Stimulated activated memory B cell treated with anti-CD40 and anti-IgM and Interleukin-4, amounts not matched to agents 10 μg/mL and 1 μg/mL and 100 μg/mL, for 72 hours (primary cell): ENCODE data around the gene TMUB1.

Experiments
- ATAC-seq: fragments of 150-1000 bp; cut with Tn5 transposase; 2 replicates; pipeline ENCODE4 v1.10.0; 2021
- H3K27ac Mint-ChIP-seq: one replicate; pipeline ENCODE4 v1.8.0; 2022; ENCODE audit warnings: mild to moderate bottlenecking, mixed read lengths
- H3K27me3 Mint-ChIP-seq: one replicate; pipeline ENCODE4 v1.8.0; 2022; ENCODE audit warnings: mixed read lengths
- H3K36me3 Mint-ChIP-seq: one replicate; pipeline ENCODE4 v1.8.0; 2022; ENCODE audit warnings: mixed read lengths
- H3K4me1 Mint-ChIP-seq: one replicate; pipeline ENCODE4 v1.8.0; 2022; ENCODE audit warnings: mixed read lengths
- H3K4me3 Mint-ChIP-seq: one replicate; pipeline ENCODE4 v1.8.0; 2022; ENCODE audit warnings: mild to moderate bottlenecking, moderate library complexity, mixed read lengths
- H3K9me3 Mint-ChIP-seq: one replicate; pipeline ENCODE4 v1.8.0; 2022; ENCODE audit warnings: mixed read lengths

The TMUB1 gene

DNA sequence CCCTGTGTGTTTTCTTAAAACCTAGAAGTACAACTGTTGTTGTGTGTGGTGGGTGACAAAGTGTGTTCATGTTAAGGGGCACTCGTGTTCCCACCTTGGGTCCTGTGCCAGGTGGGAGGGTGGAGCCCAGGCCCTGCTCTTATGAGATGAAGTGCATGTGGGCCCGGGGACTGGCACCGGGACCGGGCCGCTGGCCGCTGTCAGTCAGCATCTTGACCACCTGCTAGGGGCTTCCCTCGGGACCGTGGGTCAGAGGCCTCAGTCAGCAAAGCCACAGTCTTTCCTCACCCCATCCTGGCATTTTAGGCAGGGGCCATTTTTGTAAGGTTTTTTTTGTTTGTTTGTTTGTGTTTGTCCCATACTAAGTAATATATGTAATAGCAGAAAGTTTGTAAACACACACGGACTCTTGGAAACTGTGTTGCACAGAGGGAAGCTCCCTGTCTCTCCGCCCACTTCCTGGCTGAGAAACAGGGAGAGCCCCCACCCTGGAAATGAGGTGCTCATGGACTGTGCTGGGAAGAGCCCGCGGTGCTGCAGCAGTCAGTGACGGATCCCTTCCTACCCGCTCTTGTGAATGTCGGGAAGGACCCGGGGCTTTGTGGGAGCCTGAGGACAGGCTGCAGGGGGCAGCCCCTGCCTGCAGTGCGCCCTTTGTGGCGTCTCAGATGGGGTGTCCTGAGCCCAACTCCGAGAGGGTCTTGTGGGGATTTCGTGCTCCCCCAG is 16.4 kb upstream of the TMUB1 start:
- no peaks in the 10 kb centered on the region for H3K27me3 Mint-ChIP-seq
- no peak overlapping the region for H3K27ac Mint-ChIP-seq
- ATAC-seq = no peak
- H3K36me3 Mint-ChIP-seq = no peaks in the 10 kb centered on the region
- peaks cover 4% of the 10 kb centered on the region for H3K4me1 Mint-ChIP-seq
- no peak overlapping the region for H3K4me3 Mint-ChIP-seq
- H3K9me3 Mint-ChIP-seq = no peaks in the 10 kb centered on the region

DNA sequence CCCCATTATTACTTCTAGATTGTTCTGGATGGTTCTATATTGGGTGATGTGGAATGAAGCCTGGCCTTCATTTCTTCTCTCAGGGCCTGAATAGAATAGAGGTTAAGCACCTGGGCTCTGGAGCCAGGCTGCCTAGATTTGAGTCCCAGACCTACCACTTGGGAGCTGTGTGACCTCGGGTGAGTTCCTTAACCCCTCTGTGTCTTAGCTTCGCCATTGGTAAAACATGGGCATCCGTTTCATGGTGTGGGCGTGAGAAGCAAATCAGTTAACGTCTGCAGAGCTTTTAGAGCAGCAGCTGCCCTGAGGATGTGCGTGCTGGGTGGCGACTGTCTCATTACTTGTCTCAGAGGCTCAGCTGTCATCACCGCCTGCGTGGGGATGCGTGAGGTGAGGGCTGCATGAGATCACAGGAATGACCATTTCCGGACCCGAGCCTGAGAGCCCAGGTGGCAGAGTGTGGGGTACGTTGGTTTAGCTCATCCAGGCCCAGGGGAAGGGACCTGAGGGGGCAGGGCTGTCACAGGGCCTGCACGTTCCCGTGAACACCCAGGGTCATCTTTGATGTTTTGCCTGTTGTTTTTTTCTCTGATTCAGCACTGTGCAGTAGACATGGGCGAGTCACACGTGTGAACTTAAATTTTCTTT is 12.7 kb upstream of the TMUB1 start:
- Mint-ChIP-seq H3K36me3 (no peaks in the 10 kb centered on the region), H3K27ac (no peak overlapping the region), H3K9me3 (no peaks in the 10 kb centered on the region), H3K4me1 (peaks cover 14% of the 10 kb centered on the region), H3K4me3 (no peak overlapping the region), H3K27me3 (no peaks in the 10 kb centered on the region)
- no peak for ATAC-seq

DNA sequence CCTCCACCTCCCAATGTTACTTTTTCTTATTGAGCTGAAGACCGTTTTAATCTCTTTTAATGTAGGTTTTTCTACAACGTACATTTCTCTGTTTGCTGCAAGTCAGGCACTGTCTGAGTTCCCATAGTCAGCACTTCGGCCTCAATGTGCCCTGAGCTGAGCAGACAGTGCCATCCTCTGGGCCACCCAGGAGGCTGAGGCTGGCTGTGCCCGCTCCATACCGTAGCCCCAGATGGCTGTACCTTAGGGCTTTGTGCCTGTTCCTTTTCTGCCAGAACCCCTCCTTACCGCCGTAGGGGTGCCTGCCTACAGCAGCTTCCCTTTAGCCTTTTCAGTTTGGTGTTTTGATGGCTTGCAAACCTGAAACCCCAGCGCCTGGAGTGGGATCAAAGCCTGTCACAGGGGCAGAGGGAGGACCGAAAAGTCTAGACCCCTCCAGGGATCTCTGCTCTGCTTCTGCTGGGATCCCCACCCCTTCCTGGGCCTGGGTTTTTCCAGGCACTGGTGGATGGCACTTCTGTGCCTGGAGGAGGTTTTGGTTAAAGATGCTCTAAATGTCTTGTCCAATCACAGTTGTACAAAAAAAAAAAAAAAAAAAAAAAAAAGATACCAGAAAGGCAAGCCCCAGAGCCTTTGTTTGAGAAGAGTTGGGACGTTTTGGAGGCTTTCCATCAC is 12.0 kb upstream of the TMUB1 start:
- H3K9me3 Mint-ChIP-seq = no peaks in the 10 kb centered on the region
- H3K4me3 Mint-ChIP-seq = no peak overlapping the region
- H3K4me1 Mint-ChIP-seq = peaks cover 14% of the 10 kb centered on the region
- no peaks in the 10 kb centered on the region for H3K27me3 Mint-ChIP-seq
- ATAC-seq = no peak
- H3K36me3 Mint-ChIP-seq = no peaks in the 10 kb centered on the region
- H3K27ac Mint-ChIP-seq = no peak overlapping the region

DNA sequence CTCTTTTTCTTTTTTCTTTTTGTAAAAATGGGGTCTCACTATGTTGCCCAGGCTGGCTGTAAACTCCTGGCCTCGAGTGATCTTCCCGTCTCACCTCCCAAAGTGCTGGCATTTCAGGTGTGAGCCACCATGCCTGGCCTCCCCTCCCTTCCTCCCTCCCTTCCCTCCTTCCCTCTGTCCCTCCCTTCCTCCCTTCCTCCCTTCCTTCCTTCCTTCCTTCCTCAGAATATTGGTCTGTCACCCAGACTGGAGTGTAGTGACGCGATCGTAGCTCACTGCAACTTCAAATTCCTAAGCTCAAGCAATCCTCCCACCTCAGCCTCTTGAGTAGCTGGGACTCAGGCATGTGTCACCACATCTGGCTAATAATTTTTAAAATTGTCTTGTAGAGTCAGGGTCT is 11.4 kb upstream of the TMUB1 start:
- H3K27me3 Mint-ChIP-seq = no peaks in the 10 kb centered on the region
- no peaks in the 10 kb centered on the region for H3K9me3 Mint-ChIP-seq
- peaks cover 18% of the 10 kb centered on the region for H3K4me1 Mint-ChIP-seq
- H3K4me3 Mint-ChIP-seq = no peak overlapping the region
- ATAC-seq = no peak
- H3K36me3 Mint-ChIP-seq = no peaks in the 10 kb centered on the region
- no peak overlapping the region for H3K27ac Mint-ChIP-seq

DNA sequence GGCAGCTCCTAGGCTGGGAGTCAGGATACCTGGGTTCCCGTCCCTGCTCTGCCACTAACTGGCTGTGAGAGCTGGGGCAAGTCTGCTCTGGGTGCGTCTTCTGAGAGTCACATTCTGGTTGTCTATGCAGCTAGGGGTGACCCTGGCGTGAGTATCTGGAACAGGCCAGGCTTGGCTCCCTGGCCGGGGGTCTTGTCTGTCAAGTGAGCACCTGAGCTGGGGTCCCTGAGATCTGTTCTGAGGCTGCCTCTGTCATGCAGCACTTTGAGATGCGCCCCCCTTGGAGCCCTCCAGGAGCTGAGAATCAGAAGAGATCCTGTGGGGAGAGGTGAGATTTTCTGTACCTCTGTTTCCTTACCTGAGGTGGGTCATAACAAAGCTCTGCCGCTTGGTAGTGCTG is 10.5 kb upstream of the TMUB1 start:
- Mint-ChIP-seq H3K4me1 (peaks cover 27% of the 10 kb centered on the region), H3K9me3 (no peaks in the 10 kb centered on the region), H3K27ac (no peak overlapping the region), H3K4me3 (no peak overlapping the region), H3K27me3 (no peaks in the 10 kb centered on the region), H3K36me3 (no peaks in the 10 kb centered on the region)
- ATAC-seq = no peak

DNA sequence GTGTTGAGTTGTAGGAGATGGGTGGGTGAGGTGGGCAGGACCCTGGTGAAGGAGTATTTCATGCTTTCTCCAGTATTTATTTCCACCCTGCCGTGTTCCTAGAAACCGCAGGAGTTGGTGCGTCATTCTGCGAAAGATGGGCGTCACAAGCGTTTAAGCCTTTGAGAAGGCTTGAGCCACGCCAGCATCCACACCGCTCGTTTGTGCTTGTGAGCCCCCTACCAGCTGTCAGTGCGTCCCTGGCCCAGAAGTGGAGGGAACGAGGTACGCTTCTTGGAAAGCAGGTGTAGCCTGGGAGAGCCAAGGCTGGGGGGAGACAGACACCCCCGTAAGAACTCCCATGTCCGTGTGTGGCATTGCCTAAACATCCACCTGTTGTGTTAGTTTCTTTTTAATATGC is 8.7 kb upstream of the TMUB1 start:
- H3K4me1 Mint-ChIP-seq = peaks cover 37% of the 10 kb centered on the region
- H3K9me3 Mint-ChIP-seq = no peaks in the 10 kb centered on the region
- H3K27ac Mint-ChIP-seq = no peak overlapping the region

DNA sequence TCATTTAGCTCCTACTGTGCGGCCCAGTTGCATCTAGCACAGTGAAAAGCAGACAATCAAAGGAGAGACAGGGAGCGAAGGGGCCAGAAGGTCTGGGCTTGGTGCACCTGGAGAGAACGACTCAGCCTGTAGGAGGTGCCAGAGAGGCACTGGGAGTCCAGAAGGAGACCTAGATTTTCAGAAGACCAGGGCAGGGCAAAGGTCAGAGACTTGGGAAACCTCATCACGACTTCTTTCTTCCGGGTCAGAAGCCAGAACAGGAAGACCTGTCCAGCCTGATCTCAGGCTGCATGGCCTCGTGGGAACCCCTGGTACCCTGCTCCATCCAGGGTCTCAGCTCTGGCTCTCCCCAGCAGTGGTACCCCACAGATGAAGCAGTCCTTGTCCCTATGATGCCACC is 8.1 kb upstream of the TMUB1 start:
- Mint-ChIP-seq H3K36me3 (no peaks in the 10 kb centered on the region), H3K9me3 (no peaks in the 10 kb centered on the region), H3K4me3 (no peak overlapping the region), H3K4me1 (peaks cover 37% of the 10 kb centered on the region), H3K27ac (no peak overlapping the region), H3K27me3 (no peaks in the 10 kb centered on the region)
- ATAC-seq = no peak

More for the DNA sequence above, 8.7 kb upstream of the TMUB1 start:
- no peak overlapping the region for H3K4me3 Mint-ChIP-seq
- no peaks in the 10 kb centered on the region for H3K36me3 Mint-ChIP-seq
- ATAC-seq = no peak
- H3K27me3 Mint-ChIP-seq = no peaks in the 10 kb centered on the region

DNA sequence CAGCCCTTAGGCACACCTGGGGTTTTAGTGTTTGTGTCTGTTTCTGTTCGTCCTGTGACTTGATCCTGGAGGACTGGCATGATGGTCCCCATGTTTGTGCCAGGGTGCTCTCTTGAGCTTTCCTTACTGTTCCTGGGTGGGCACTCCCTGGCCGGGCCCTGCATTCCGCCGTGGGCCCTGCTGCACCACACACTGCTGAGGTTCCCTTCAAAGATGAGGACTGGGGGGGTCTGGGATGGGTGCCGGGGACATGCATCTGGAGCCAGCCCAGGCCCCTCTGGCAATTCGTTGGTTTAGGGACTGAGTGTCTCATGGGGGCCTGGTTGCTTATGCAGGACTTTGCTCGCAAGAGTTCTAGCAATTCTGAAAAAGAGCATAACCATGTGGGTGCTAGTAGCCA is 7.7 kb upstream of the TMUB1 start:
- no peaks in the 10 kb centered on the region for H3K9me3 Mint-ChIP-seq
- peaks cover 38% of the 10 kb centered on the region for H3K4me1 Mint-ChIP-seq
- H3K4me3 Mint-ChIP-seq = no peak overlapping the region
- H3K36me3 Mint-ChIP-seq = no peaks in the 10 kb centered on the region
- H3K27me3 Mint-ChIP-seq = no peaks in the 10 kb centered on the region
- ATAC-seq = no peak
- H3K27ac Mint-ChIP-seq = no peak overlapping the region

DNA sequence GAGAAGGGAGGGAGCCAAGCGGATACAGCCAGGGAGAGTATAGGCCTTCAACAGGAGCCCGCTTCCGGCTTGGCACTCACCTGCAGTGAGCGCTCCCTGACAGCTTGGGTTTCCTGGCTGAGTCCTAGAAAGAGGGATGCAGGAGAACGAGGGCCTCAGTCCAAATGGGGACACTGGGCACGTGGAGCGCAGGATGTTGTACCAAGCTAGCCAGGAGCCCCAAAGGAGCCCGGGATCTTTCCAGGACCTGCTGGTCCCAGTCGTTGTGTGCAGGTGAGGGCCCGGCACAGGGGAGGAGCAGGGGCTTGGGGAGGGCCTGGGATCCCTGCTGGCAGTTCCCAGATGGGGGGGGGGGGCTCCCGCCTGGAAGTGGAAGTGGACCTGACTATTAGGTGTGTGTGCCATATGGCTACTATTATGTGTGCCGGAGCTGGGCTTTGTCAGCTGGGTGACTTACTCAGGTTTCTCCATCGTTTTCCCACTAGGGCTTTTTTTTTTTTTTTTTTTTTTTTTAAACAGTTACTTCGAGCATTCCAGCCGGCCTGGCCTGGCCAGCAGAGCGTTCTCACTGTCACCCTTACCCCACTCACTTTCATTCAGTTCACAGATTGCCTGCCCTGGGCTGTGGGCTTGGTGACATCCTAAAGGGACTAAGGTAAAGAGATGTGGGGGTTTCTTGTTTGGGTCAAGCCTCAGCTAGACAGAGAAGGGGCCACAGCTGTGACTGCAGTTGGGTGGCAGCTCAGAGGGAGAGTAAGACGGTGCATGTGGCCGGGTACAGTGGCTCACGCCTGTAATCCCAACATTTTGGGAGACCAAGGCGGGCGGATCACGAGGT is 6.8 kb upstream of the TMUB1 start:
- no peaks in the 10 kb centered on the region for H3K36me3 Mint-ChIP-seq
- no peak overlapping the region for H3K4me3 Mint-ChIP-seq
- peaks cover 47% of the 10 kb centered on the region for H3K4me1 Mint-ChIP-seq
- no peak overlapping the region for H3K27ac Mint-ChIP-seq
- no peaks in the 10 kb centered on the region for H3K27me3 Mint-ChIP-seq
- ATAC-seq = no peak
- no peaks in the 10 kb centered on the region for H3K9me3 Mint-ChIP-seq

DNA sequence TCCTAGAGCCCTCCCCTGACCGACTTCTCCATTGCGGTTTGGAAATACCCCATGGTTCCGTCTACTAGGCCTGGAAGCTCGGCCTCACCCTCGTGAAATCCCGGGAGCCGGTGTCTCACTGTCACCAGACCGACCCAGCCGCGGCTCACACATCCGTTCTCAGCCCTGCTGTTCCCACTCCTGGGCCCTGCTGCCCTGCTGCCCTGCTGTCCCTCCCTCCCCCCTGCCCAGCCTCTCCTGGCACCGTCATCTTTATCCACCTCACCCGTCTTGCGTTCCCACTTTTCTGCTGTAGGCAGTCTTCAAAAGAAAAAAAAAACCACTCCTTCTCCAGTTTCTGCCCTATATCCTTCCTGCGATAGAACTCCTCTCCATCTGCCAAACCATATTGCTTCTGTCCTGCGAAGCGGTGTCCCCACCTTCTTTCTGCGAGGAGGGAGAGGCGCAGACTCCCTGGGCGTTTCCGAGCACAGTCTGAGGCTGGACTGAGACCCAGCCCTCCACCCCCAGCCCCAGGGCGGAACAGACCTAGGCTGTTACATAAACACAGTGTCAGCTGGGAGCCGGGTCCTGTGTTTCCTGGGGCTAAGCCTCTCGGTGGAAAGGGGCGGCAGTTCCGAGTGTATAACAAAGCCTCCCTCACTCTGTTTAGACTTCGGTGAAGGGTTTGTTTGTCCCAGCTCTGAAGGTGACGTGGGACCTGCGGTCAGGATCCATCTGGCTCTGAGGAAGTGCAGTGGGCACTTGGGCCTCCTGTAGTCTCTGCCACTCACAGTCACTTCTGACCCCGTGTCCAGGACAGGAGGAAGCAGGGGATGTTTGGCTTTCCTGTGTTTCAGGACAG is 5.8 kb upstream of the TMUB1 start:
- Mint-ChIP-seq H3K27me3 (no peaks in the 10 kb centered on the region), H3K4me1 (peaks cover 48% of the 10 kb centered on the region), H3K4me3 (peak overlapping the region; percentile 36), H3K36me3 (no peaks in the 10 kb centered on the region), H3K27ac (peak overlapping the region; percentile 15), H3K9me3 (no peaks in the 10 kb centered on the region)
- no peak for ATAC-seq

DNA sequence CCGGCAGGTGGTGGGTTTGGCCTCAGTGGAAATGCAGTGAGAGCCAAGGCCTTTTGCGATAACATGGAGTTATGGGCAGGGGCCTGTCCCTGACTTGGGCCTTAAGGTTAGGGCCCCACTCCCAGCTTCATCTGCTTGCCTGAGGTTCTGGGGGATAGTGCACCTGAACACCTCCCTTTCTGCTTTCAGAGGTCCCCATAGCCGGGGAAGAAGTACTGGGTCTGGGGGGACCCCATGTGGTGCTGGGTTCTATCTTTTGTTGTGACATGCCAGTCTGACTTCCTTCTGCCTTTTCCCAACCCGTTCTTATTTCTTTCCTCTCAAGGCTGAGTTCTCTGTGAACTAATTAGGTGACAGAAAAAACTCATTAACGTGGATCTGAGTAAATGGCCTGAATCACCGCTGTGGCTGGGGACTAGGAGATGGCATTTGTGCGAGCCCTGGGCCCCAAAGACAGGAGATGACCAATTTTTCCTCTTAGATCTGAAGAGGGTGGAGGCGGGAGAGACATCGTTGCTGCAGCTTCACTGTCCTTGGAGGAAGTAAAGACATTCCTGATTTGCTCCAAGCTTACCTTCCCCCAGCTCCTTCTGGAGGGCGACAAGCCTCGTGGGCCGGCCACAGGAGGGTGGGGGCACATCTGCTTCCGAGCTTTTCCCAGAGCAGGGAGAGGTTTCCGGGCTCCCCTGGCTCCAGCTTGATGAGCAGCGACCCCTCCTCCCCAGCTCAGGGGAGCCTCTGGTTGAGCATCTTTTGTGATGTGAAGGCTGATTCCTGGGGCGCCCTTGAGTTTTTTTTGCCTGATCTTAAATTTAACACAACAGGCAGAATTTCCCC is 4.9 kb upstream of the TMUB1 start:
- no peaks in the 10 kb centered on the region for H3K27me3 Mint-ChIP-seq
- peak overlapping the region; percentile 87 for H3K4me3 Mint-ChIP-seq
- no peak for ATAC-seq
- peaks cover 48% of the 10 kb centered on the region for H3K4me1 Mint-ChIP-seq
- no peaks in the 10 kb centered on the region for H3K36me3 Mint-ChIP-seq
- peak overlapping the region; percentile 15 for H3K27ac Mint-ChIP-seq
- no peaks in the 10 kb centered on the region for H3K9me3 Mint-ChIP-seq

DNA sequence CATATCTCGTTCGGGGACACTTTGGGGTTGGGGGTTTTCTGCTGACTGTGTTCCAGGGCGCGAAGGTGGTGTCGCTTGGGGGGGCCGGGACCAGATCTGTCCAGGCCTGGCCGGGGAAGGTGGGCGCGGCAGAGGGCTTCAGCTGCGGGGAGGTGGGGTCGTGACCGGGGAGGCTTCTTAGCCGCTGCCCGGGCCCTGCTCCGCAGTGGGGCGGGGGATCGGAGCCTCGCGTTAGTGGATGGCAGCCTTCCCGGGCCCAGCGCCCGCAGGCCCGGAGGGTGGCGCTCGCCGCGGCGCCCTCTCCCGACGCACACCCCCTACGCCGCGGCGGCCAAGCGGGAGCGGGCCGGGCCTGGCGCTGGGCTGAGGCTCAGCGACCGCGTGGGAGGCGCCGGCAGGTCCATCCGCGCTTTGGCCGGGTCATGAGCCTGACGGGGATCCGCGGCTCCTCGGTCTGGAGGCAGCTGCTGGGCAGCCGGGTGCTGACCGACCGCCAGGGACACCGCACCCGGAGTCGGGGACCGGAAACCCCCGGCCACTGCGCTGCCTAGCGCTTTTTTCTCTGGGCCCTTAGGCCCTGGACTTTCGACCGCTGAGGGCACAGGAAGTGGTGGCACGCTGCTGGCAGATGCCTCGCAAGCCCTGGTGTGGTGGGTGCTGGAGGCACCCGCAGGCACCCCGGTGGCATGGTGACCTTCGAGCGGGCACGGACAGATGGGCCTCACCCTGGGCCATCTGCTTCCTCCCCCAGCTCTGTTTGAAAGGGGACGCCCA is 4.1 kb upstream of the TMUB1 start:
- peak; percentile 29 for ATAC-seq

DNA sequence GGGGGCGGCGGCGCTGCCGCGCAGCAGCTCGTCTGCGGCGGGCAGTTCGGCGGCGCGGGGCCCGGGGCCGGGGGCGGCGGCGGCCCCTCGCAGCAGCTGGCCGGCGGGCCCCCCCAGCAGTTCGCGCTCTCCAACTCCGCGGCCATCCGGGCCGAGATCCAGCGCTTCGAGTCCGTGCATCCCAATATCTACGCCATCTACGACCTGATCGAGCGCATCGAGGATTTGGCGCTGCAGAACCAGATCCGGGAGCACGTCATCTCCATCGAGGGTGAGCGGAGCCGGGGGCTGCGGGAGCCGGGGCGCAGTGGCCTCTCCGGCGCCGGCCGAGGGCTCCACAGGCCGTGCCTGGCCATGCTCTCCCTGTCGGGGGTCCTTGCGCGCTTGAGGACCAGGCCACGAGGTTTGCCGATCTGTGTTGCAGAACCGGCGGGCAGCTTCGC is 3.5 kb upstream of the TMUB1 start:
- no peak for ATAC-seq
- H3K4me3 Mint-ChIP-seq = peak overlapping the region; percentile 87
- peak overlapping the region; percentile 49 for H3K27ac Mint-ChIP-seq
- no peaks in the 10 kb centered on the region for H3K36me3 Mint-ChIP-seq
- peaks cover 61% of the 10 kb centered on the region for H3K4me1 Mint-ChIP-seq
- H3K9me3 Mint-ChIP-seq = no peaks in the 10 kb centered on the region
- no peaks in the 10 kb centered on the region for H3K27me3 Mint-ChIP-seq

More for the DNA sequence above, 4.1 kb upstream of the TMUB1 start:
- Mint-ChIP-seq H3K27me3 (no peaks in the 10 kb centered on the region), H3K36me3 (no peaks in the 10 kb centered on the region), H3K9me3 (no peaks in the 10 kb centered on the region), H3K4me3 (peak overlapping the region; percentile 87), H3K4me1 (peaks cover 55% of the 10 kb centered on the region), H3K27ac (peak overlapping the region; percentile 49)
